Measurements from ENCODE around the gene NLRC5.

GRCh38 chr16:57021757-57022156, 32.4 kb downstream of the NLRC5 start:
- TF ChIP-seq FOXK2 (IDR thresholded peaks at IDR 0.05) (no peak), CTBP1 (IDR thresholded peaks at IDR 0.05; ENCODE audit: borderline replicate concordance) (no peak), NFRKB (IDR thresholded peaks at IDR 0.05) (no peak), SUZ12 (IDR thresholded peaks at IDR 0.05) (no peak), FOXM1 (IDR thresholded peaks at IDR 0.05; ENCODE audit: borderline replicate concordance) (no peak), ELF4 (IDR thresholded peaks at IDR 0.05) (no peak), SP1 (IDR thresholded peaks at IDR 0.05) (no peak), BHLHE40 (IDR thresholded peaks at IDR 0.05; ENCODE audit: borderline replicate concordance) (no peak), FOXA1 (IDR thresholded peaks at IDR 0.05) (no peak), PKNOX1 (IDR thresholded peaks at IDR 0.05) (no peak), TARDBP (IDR thresholded peaks at IDR 0.05) (no peak), L3MBTL2 (conservative IDR thresholded peaks at IDR 0.05) (no peak), ZNF384 (IDR thresholded peaks at IDR 0.05) (no peak)
